Spleen (tissue), 11 donors: Measurements from ENCODE around the gene PTBP1. TPM values are rescaled to one million over a fixed set of nuclear protein-coding genes. Genes with fewer than 3 reads are reported as not detected.

Experiments
- DNase-seq: peaks from one replicate; pipeline ENCODE4 v3.0.0-alpha.2; 2020
- H3K27ac ChIP-seq, 8 donors: fragments of 200-600 bp; sonication (generic) in 7 of 8; 1 replicate in 4 of 8; 2 replicates in 4 of 8; pipeline versions ENCODE4 v1.5.0 to v1.8.0; 2016 to 2021; ENCODE audit warnings: inconsistent platforms in 4 of 8, mild to moderate bottlenecking in 4 of 8, moderate library complexity in 1 of 8
- H3K27me3 ChIP-seq, 7 donors: fragments of 200-600 bp; sonication (generic) in 6 of 7; replicated peaks in 1 of 7; 1 replicate in 4 of 7; 2 replicates in 3 of 7; pipeline versions ENCODE4 v1.5.0 to v1.8.0; 2016 to 2021; ENCODE audit warnings: inconsistent platforms in 3 of 7, mild to moderate bottlenecking in 1 of 7
- H3K36me3 ChIP-seq, 6 donors: fragments of 200-600 bp; sonication (generic) in 5 of 6; 1 replicate in 4 of 6; 2 replicates in 2 of 6; pipeline versions ENCODE4 v1.5.0 to v1.8.0; 2016 to 2021; ENCODE audit warnings: inconsistent platforms in 2 of 6
- H3K4me1 ChIP-seq, 6 donors: fragments of 200-600 bp; sonication (generic) in 5 of 6; 1 replicate in 3 of 6; 2 replicates in 3 of 6; pipeline versions ENCODE4 v1.5.0 to v1.8.0; 2016 to 2021; ENCODE audit warnings: inconsistent platforms in 3 of 6
- H3K4me3 ChIP-seq, 8 donors: fragments of 200-600 bp; sonication (generic) in 7 of 8; 1 replicate in 4 of 8; 2 replicates in 4 of 8; pipeline versions ENCODE4 v1.5.0 to v1.8.0; 2016 to 2021; ENCODE audit warnings: inconsistent platforms in 4 of 8, mild to moderate bottlenecking in 4 of 8, moderate library complexity in 2 of 8
- H3K9me3 ChIP-seq, 8 donors: fragments of 200-600 bp; sonication (generic) in 7 of 8; 1 replicate in 4 of 8; 2 replicates in 4 of 8; pipeline versions ENCODE4 v1.5.0 to v1.8.0; 2016 to 2021; ENCODE audit warnings: inconsistent platforms in 4 of 8
- POLR2A ChIP-seq, 3 donors: fragments of 450-650 bp; IDR thresholded peaks; one replicate each; pipeline ENCODE4 v1.5.1; 2017; ENCODE audit warnings: antibody characterized with exemption in 3 of 3, mild to moderate bottlenecking in 1 of 3
- POLR2AphosphoS5 ChIP-seq, 3 donors: sonication (generic); formaldehyde crosslinking; IDR thresholded peaks; one replicate each; pipeline ENCODE4 v1.5.1; 2017; ENCODE audit warnings: antibody characterized with exemption in 3 of 3
- WGBS, 5 donors: extraction: QIAGEN DNeasy Blood & Tissue Kit in 3 of 5; methylation state at CpG; one replicate each; pipeline versions ENCODE4 v1.1.5 to v1.1.7; 2013 to 2018; 5-methylcytosine and 5-hydroxymethylcytosine counted together
- intact Hi-C: fragments of 100-400 bp; cut with DNase I; formaldehyde crosslinking; loops from one replicate; pipeline ENCODE4 v1.15.0; 2023; ENCODE audit warnings: low total_unique reads
- polyA plus RNA-seq, 3 donors: library from polyadenylated mRNA; stranded (reverse); fragments of 200-250 nt; gene quantifications; one replicate each; pipeline ENCODE4 v1.2.1, GENCODE V29; 2013
- total RNA-seq, 7 donors: library from RNA; depleted of rRNA in 3 of 7; stranded (reverse); fragments of >200 nt in 3 of 7; fragmentation: NEBNext Ultra II Directional in 4 of 7; extraction: Animal tissue kit (Norgen Biotek cat#: 25700) in 4 of 7; gene quantifications; one replicate each; pipeline versions ENCODE4 v1.1.0 to v1.2.1, GENCODE V29; 2016 to 2021
- TF ChIP-seq, protein P1 (sequence below), 11 experiments: fragments of 200-600 bp in 7 of 11; fragments of 450-650 bp in 4 of 11; sonication (generic) in 4 of 11; IDR thresholded peaks in 8 of 11; conservative IDR thresholded peaks in 3 of 11; 1 replicate in 7 of 11; 2 replicates in 4 of 11; pipeline versions ENCODE4 v1.4.0 to v1.8.0; 2016 to 2021; ENCODE audit warnings: antibody characterized with exemption in 11 of 11, inconsistent platforms in 4 of 11, mild to moderate bottlenecking in 1 of 11
- donor health status: healthy with polysubstance abuse.
- donor health status: DM: no; HTN: no; CAD: no; lungs with moderate emphysema.
- donor health status: DM: no; HTN: no; CAD: no.
- donor health status: Bipolar disorder and iron deficiency.
- donor health status: healthy.
- donor health status: DM: no; HTN: no; CAD: no.
- donor health status: DM: yes; HTN: yes; CAD: no.

Gene PTBP1
- total and polyA plus RNA-seq, 10 donors = 89.9 to 305 (median 176) TPM

DNA sequence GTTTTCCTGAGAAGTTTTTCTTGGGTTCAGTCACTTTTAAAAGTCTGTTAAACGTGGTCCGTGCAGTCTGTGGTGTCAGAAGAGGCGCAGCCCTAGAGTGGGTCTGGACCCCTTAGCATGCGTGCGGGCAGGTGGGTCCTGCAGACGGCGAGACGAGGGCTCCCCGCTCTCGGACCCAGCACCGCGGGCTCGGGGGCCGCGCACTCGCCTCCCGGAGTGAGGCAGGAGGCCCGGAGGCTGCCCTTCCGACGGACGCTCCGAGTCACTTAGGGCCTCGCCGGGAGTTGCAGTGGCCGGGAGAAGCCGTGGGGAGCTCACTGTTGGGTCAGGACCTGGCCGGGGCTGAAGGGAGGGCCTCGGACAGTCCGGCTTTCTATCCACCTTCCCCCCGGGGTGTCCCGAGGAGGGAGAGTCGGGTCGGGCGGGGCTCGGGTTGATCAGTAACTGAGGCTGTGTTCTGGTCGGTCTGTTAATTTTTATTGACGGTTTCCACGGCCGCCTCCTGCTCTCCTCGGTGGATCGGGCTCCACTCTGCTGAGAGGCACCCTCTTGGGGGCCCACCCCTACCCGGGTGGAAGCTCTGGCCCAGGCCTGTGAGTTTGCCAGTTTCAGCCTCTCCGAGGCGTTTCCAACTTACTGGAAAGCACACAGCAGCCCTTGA is 1.3 kb downstream of the PTBP1 start:
- WGBS, 5 donors = 1 to 2% (median 1%) methylated on average over 27 to 44 of the region's 44 CpGs
- peak; percentile 88 for DNase-seq
- TF ChIP-seq POLR2A (IDR thresholded peaks at IDR 0.05) (no peak), POLR2AphosphoS5 (IDR thresholded peaks at IDR 0.05) (peak in 1 of 3 donors; percentile 20)
- TF ChIP-seq, protein P1, sequence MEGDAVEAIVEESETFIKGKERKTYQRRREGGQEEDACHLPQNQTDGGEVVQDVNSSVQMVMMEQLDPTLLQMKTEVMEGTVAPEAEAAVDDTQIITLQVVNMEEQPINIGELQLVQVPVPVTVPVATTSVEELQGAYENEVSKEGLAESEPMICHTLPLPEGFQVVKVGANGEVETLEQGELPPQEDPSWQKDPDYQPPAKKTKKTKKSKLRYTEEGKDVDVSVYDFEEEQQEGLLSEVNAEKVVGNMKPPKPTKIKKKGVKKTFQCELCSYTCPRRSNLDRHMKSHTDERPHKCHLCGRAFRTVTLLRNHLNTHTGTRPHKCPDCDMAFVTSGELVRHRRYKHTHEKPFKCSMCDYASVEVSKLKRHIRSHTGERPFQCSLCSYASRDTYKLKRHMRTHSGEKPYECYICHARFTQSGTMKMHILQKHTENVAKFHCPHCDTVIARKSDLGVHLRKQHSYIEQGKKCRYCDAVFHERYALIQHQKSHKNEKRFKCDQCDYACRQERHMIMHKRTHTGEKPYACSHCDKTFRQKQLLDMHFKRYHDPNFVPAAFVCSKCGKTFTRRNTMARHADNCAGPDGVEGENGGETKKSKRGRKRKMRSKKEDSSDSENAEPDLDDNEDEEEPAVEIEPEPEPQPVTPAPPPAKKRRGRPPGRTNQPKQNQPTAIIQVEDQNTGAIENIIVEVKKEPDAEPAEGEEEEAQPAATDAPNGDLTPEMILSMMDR (IDR thresholded peaks at IDR 0.05 in 8 of 11, conservative IDR thresholded peaks at IDR 0.05 in 3 of 11) = no peak
- Histone ChIP-seq H3K36me3 (peaks cover 0 to 45% (median 10%) of the 10 kb centered on the region in 6 donors), H3K9me3 (no peaks in the 10 kb centered on the region), H3K27me3 (no peaks in the 10 kb centered on the region), H3K4me1 (peaks cover 49 to 71% (median 64%) of the 10 kb centered on the region in 6 donors), H3K27ac (peak overlapping the region; percentile 80 to 100 (median 99)), H3K4me3 (peak overlapping the region; percentile 80 to 99 (median 91))
- intact Hi-C loops = no loop called here

DNA sequence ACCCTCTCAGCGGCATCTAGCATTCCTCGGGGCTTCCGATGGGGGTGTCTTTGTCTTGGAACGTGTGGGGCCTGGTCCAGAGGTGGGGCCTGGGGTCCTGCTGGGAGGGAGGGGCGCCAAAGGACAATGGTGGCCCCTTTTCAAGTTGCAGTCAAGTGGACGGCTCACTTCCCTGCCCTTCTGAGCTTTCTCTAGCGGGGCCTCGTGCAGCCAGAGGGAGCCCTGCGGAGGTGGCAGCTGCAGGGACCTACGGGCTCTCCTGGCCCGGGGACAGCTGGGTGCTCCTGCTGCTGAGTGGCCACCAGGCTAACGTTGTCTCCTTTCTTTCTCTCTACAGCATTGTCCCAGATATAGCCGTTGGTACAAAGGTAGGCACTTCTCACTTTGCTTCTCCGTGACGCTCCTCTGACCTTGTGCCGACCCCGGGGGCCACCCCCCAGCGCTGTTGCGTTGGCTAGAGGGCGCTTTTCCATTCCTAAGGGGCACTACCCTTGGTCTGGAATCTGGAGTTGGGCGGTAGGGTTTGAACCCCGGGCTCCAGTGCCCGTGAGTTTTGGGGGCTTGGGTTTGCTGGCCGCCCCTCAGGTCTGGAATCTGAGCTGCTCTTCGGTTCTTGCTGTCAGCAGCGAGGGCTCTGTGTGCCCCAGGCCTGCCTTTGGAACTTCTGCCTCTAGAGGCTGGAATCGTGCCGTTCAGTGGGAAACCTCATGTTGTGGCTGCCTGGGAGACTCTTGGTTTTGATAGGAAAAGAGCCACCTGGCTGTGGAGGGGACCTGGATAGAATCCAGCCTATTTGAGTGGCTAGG is 2.0 kb downstream of the PTBP1 start:
- Histone ChIP-seq H3K36me3 (peaks cover 0 to 52% (median 17%) of the 10 kb centered on the region in 6 donors), H3K4me3 (peak overlapping the region; percentile 80 to 99 (median 91)), H3K4me1 (peaks cover 54 to 78% (median 71%) of the 10 kb centered on the region in 6 donors), H3K27me3 (no peaks in the 10 kb centered on the region), H3K27ac (peak overlapping the region; percentile 80 to 100 (median 99)), H3K9me3 (no peaks in the 10 kb centered on the region)
- 12 to 26% (median 18%) methylated on average over 21 to 28 of the region's 28 CpGs for WGBS, 5 donors
- DNase-seq = no peak
- TF ChIP-seq POLR2AphosphoS5 (IDR thresholded peaks at IDR 0.05) (peak in 1 of 3 donors; percentile 38), POLR2A (IDR thresholded peaks at IDR 0.05) (no peak)
- TF ChIP-seq, protein P1 (IDR thresholded peaks at IDR 0.05 in 8 of 11, conservative IDR thresholded peaks at IDR 0.05 in 3 of 11) = no peak
- intact Hi-C loops = no loop called here

DNA sequence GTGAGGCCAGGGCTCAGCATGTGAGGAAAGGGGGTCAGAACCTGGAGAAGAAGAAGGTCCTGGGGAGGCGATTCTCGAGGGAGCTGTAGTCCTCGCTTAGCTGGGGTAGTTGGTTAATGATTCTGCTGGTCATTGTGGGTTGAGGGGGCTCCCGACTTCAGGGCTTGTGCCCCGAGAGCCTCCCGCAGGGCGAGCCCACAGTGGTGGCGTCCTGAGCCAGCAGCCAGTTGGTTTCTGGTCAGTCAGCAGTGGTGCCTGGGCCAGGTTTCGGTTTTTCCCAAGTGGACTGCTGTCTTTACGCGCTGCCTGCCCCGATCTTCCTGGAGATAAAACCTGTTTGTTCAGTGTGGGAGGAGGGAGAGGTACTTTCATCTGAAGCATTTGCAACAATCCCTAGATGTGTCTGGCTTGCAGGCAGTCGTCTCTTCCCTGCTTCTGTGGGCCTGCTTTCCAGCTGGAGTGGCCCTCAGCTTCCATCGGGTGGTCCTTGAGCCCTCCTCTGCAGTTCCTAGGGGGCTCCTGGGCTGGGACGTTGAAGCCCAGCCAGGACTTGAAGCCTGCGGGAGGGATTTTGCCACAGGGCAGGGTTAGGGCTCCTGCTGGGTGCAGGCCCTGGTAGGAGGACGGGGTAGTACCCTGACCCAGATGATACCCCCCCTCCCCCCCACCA is 3.2 kb downstream of the PTBP1 start:
- Histone ChIP-seq H3K4me3 (peak overlapping the region in 6 of 8 donors; percentile 8 to 99 (median 52)), H3K4me1 (peaks cover 54 to 88% (median 77%) of the 10 kb centered on the region in 6 donors)
- WGBS, 5 donors = 42 to 63% (median 46%) methylated on average over 12 to 17 of the region's 17 CpGs

More for the DNA sequence above, 3.2 kb downstream of the PTBP1 start:
- Histone ChIP-seq H3K9me3 (no peaks in the 10 kb centered on the region), H3K27ac (peak overlapping the region in 6 of 8 donors; percentile 63 to 100 (median 98)), H3K36me3 (peaks cover 5 to 64% (median 29%) of the 10 kb centered on the region in 6 donors), H3K27me3 (no peaks in the 10 kb centered on the region)
- no peak for DNase-seq
- TF ChIP-seq POLR2A (IDR thresholded peaks at IDR 0.05) (no peak), POLR2AphosphoS5 (IDR thresholded peaks at IDR 0.05) (peak in 1 of 3 donors; percentile 22)
- TF ChIP-seq, protein P1 (IDR thresholded peaks at IDR 0.05 in 8 of 11, conservative IDR thresholded peaks at IDR 0.05 in 3 of 11) = no peak
- intact Hi-C loops = no loop called here
